ENCODE measurements around the gene SAMD11. TPM values are rescaled to one million over a fixed set of nuclear protein-coding genes. Genes with fewer than 3 reads are reported as not detected.
"Not testable (repeated sequence)": the region's sequence is repeated elsewhere in the genome, so short reads cannot be mapped to it uniquely, and the experiment has no call there.

Gene SAMD11
- total and polyA plus RNA-seq, 2 of the 8 experiments (the other 6 are each of a cell fraction or from before 2014, with no cell fraction given): 0.18 to 0.30 TPM

DNA sequence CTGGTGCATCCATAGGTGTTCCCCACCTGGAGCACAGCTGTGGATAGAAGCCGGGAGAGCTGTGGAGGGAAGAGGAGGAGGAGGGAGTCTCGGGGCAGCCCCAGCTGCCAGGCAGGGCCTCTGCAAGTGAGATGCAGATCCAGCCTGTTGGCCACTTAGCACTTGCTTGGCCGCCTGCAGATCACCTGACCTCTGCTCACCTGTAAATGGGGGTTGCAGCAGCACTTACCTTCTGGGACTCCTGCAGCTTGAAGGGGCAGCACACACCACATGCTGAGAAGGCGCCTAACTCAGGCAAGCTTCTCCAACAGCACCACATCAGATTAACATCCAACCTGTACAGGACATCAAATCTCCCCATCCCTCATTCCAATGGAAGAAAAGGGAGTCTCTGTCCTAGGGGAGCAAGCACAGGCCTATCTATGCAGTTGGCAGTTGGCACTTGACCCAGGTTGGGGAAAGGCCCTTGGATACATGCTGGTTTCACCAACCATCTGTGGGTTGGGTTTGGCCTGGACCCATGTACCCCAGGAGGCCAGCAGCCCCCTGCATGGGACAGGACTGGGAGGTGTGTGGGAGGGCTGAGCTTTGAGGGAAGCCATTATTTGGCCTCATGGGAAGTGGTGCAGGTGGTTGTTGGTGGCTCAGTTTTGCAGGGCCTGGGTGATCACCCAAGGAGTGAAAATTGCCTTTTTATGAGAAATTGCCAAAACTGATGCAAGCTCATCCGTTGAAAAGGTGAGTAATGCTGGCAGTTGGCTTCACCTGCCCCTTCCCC lies 46.3 kb upstream of the SAMD11 start:
- H3K18ac ChIP-seq (ENCODE audit: extremely low read depth, low read length); H2BK20ac ChIP-seq (ENCODE audit: low read length); FAIRE-seq; H3K36me3 ChIP-seq (ENCODE audit: control insufficient read depth in 2 of 4, insufficient read depth in 4 of 4, low read length in 3 of 4); H3K4me2 ChIP-seq (ENCODE audit: insufficient read depth in 1 of 2, low read depth in 2 of 2, low read length in 2 of 2); POLR2A ChIA-PET (ENCODE audit: partially characterized antibody); H3K4me3 ChIP-seq (ENCODE audit: extremely low read depth in 1 of 4, insufficient read depth in 2 of 4, low read depth in 3 of 4, low read length in 4 of 4); H4K5ac ChIP-seq (ENCODE audit: insufficient read length, low read depth, low read length); H3K14ac ChIP-seq (ENCODE audit: insufficient read length); H2BK15ac ChIP-seq (ENCODE audit: low read length); H3K4ac ChIP-seq (replicated peaks; ENCODE audit: insufficient read length, low read depth, low read length); H3K27ac ChIP-seq (ENCODE audit: low read depth, low read length); H4K20me1 ChIP-seq (replicated peaks in 1 of 2; ENCODE audit: control insufficient read depth in 1 of 2, insufficient read depth in 2 of 2, low read length in 2 of 2); H3K27me3 ChIP-seq (replicated peaks in 1 of 4; ENCODE audit: control insufficient read depth in 3 of 4, extremely low read depth in 1 of 4, insufficient read depth in 3 of 4, low read length in 3 of 4); H3K9ac ChIP-seq (replicated peaks in 1 of 4; ENCODE audit: extremely low read depth in 1 of 4, low read depth in 3 of 4, low read length in 3 of 4); DNase-seq (ENCODE audit: low read depth in 1 of 2, low spot score in 2 of 2); H4K91ac ChIP-seq (replicated peaks; ENCODE audit: insufficient read length, low read length); H2BK12ac ChIP-seq (ENCODE audit: low read depth, low read length); H3K4me1 ChIP-seq (replicated peaks in 1 of 4; ENCODE audit: control insufficient read depth in 3 of 4, insufficient read depth in 4 of 4, low read length in 3 of 4); H3K79me1 ChIP-seq (ENCODE audit: low read depth, low read length); H3K56ac ChIP-seq (replicated peaks; ENCODE audit: insufficient read length, low read depth, low read length); H3K23ac ChIP-seq (ENCODE audit: insufficient read length); H2AFZ ChIP-seq (ENCODE audit: low read length); H2AK5ac ChIP-seq (ENCODE audit: low read depth, low read length); H3K23me2 ChIP-seq (ENCODE audit: low read depth, low read length); H3K9me3 ChIP-seq (ENCODE audit: insufficient read depth in 2 of 2, low read depth in 1 of 2, low read length in 1 of 2); H4K8ac ChIP-seq (ENCODE audit: extremely low read depth, insufficient read depth, low read length); H2BK5ac ChIP-seq (ENCODE audit: low read depth, low read length); H3K79me2 ChIP-seq (ENCODE audit: control insufficient read depth in 1 of 2, insufficient read depth in 2 of 2, low read length in 2 of 2); H2BK120ac ChIP-seq (replicated peaks; ENCODE audit: low read depth, low read length): not testable (repeated sequence)
- CTCF ChIA-PET (ENCODE audit: partially characterized antibody): interaction anchor here (0.6 to 1.3 kb wide), 4 partner anchors 8 to 28 kb away, joined by 3 read pairs; no protein-coding TSS in a partner anchor
- whole genome bisulfite sequencing, 2 experiments (ENCODE audit: extremely low coverage in 1 of 2, insufficient coverage in 1 of 2, insufficient read length in 1 of 2, insufficient replicate concordance in 2 of 2, low coverage in 1 of 2, low lambda C conversion rate in 2 of 2, missing lambda C conversion rate in 1 of 2): 77% methylated on average over 5 of the region's 5 CpGs; no CpG with 5 or more reads in 1 of the 2 experiments

DNA sequence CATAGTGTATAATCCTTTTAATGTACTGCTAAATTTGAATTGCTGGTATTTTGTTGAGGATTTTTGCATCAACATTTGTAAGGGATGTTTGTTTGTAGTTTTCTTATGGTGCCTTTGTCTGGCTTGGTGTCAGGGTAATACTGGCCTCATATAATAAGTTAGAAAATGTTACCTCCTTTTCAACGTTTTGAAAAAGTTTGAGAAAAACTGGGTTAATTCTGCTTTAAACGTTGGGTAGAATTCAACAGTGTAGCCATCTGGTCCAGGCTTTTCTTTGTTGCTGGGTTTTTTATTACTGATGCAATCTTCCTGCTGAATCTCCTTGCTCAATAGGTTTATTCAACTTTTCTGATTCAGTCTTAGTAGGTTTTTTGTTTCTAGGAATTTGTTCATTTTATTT lies 43.2 kb upstream of the SAMD11 start:
- POLR2A ChIA-PET (ENCODE audit: partially characterized antibody); H3K4me3 ChIP-seq (ENCODE audit: extremely low read depth in 1 of 4, insufficient read depth in 2 of 4, low read depth in 3 of 4, low read length in 4 of 4); H4K91ac ChIP-seq (replicated peaks; ENCODE audit: insufficient read length, low read length); H4K5ac ChIP-seq (ENCODE audit: insufficient read length, low read depth, low read length); H4K8ac ChIP-seq (ENCODE audit: extremely low read depth, insufficient read depth, low read length); H2AFZ ChIP-seq (ENCODE audit: low read length); H2BK5ac ChIP-seq (ENCODE audit: low read depth, low read length); H4K20me1 ChIP-seq (replicated peaks in 1 of 2; ENCODE audit: control insufficient read depth in 1 of 2, insufficient read depth in 2 of 2, low read length in 2 of 2); H3K27me3 ChIP-seq (replicated peaks in 1 of 4; ENCODE audit: control insufficient read depth in 3 of 4, extremely low read depth in 1 of 4, insufficient read depth in 3 of 4, low read length in 3 of 4); H3K79me2 ChIP-seq (ENCODE audit: control insufficient read depth in 1 of 2, insufficient read depth in 2 of 2, low read length in 2 of 2); H3K27ac ChIP-seq (ENCODE audit: low read depth, low read length); H3K18ac ChIP-seq (ENCODE audit: extremely low read depth, low read length); H2AK5ac ChIP-seq (ENCODE audit: low read depth, low read length); H3K9me3 ChIP-seq (ENCODE audit: insufficient read depth in 2 of 2, low read depth in 1 of 2, low read length in 1 of 2); H2BK12ac ChIP-seq (ENCODE audit: low read depth, low read length); H3K9ac ChIP-seq (replicated peaks in 1 of 4; ENCODE audit: extremely low read depth in 1 of 4, low read depth in 3 of 4, low read length in 3 of 4); DNase-seq (ENCODE audit: low read depth in 1 of 2, low spot score in 2 of 2); H3K23me2 ChIP-seq (ENCODE audit: low read depth, low read length); H2BK120ac ChIP-seq (replicated peaks; ENCODE audit: low read depth, low read length); H3K4ac ChIP-seq (replicated peaks; ENCODE audit: insufficient read length, low read depth, low read length); H3K56ac ChIP-seq (replicated peaks; ENCODE audit: insufficient read length, low read depth, low read length); H3K23ac ChIP-seq (ENCODE audit: insufficient read length); CTCF ChIA-PET (ENCODE audit: partially characterized antibody); H3K14ac ChIP-seq (ENCODE audit: insufficient read length); H3K4me2 ChIP-seq (ENCODE audit: insufficient read depth in 1 of 2, low read depth in 2 of 2, low read length in 2 of 2); H3K4me1 ChIP-seq (replicated peaks in 1 of 4; ENCODE audit: control insufficient read depth in 3 of 4, insufficient read depth in 4 of 4, low read length in 3 of 4); FAIRE-seq; H3K36me3 ChIP-seq (ENCODE audit: control insufficient read depth in 2 of 4, insufficient read depth in 4 of 4, low read length in 3 of 4); H3K79me1 ChIP-seq (ENCODE audit: low read depth, low read length); H2BK20ac ChIP-seq (ENCODE audit: low read length); H2BK15ac ChIP-seq (ENCODE audit: low read length): not testable (repeated sequence)
- 62% methylated on average over 2 of the region's 2 CpGs; no CpG with 5 or more reads in 1 of the 2 experiments for WGBS, 2 experiments (ENCODE audit: extremely low coverage in 1 of 2, insufficient coverage in 1 of 2, insufficient read length in 1 of 2, insufficient replicate concordance in 2 of 2, low coverage in 1 of 2, low lambda C conversion rate in 2 of 2, missing lambda C conversion rate in 1 of 2)
